Uterus (tissue), 4 donors: Measurements from ENCODE around the gene TBC1D16. TPM values are rescaled to one million over a fixed set of nuclear protein-coding genes. Genes with fewer than 3 reads are reported as not detected.

Experiments used
- DNase-seq, 2 donors: peaks; one replicate each; pipeline ENCODE4 v3.0.0-alpha.2; 2019 to 2020
- H3K27ac ChIP-seq, 2 donors: fragments of 200-600 bp; sonication (generic); 1 replicate in 1 of 2; 2 replicates in 1 of 2; pipeline ENCODE4 v1.5.1; 2016 to 2018
- H3K27me3 ChIP-seq, 2 donors: fragments of 200-600 bp; sonication (generic); one replicate each; pipeline ENCODE4 v1.5.1; 2018 to 2019; ENCODE audit warnings: control low read depth in 1 of 2
- H3K36me3 ChIP-seq, 2 donors: fragments of 200-600 bp; sonication (generic); one replicate each; pipeline ENCODE4 v1.5.1; 2019; ENCODE audit warnings: control low read depth in 1 of 2
- H3K4me1 ChIP-seq, 2 donors: fragments of 200-600 bp; sonication (generic); one replicate each; pipeline ENCODE4 v1.5.1; 2018 to 2019; ENCODE audit warnings: control low read depth in 1 of 2
- H3K4me3 ChIP-seq, 2 donors: fragments of 200-600 bp; sonication (generic); 1 replicate in 1 of 2; 2 replicates in 1 of 2; pipeline ENCODE4 v1.5.1; 2018 to 2019; ENCODE audit warnings: mild to moderate bottlenecking in 1 of 2
- H3K9me3 ChIP-seq, 2 donors: fragments of 200-600 bp; sonication (generic); one replicate each; pipeline ENCODE4 v1.5.1; 2019; ENCODE audit warnings: control low read depth in 1 of 2
- CTCF ChIP-seq, 4 experiments: fragments of 200-600 bp in 2 of 4; fragments of 450-650 bp in 2 of 4; sonication (generic) in 2 of 4; IDR thresholded peaks; one replicate each; pipeline ENCODE4 v1.5.1; 2016 to 2019; ENCODE audit warnings: antibody characterized with exemption in 4 of 4, mild to moderate bottlenecking in 2 of 4, moderate library complexity in 1 of 4
- POLR2A ChIP-seq, 2 donors: fragments of 450-650 bp; IDR thresholded peaks; one replicate each; pipeline ENCODE4 v1.6.1; 2016; ENCODE audit warnings: antibody characterized with exemption in 2 of 2, mild to moderate bottlenecking in 1 of 2, moderate library complexity in 1 of 2
- intact Hi-C: fragments of 100-400 bp; cut with DNase I; formaldehyde crosslinking; loops from one replicate; pipeline ENCODE4 v1.15.1; 2023; ENCODE audit warnings: low total_unique reads
- total RNA-seq, 4 donors: library from RNA; depleted of rRNA in 3 of 4; stranded (reverse); fragments of >200 nt in 3 of 4; gene quantifications; one replicate each; pipeline versions ENCODE4 v1.1.0 to v1.2.4, GENCODE V29; 2014 to 2023
- donor health status: DM: yes; HTN: yes; CAD: no.

TBC1D16 gene
- total RNA-seq, 4 donors from 2014 or later = 3.8 to 58.2 (median 18.3) TPM

GRCh38 chr17:79923974-79924638 is 111.6 kb downstream of the TBC1D16 start:
- Histone ChIP-seq H3K27ac (no peak overlapping the region), H3K9me3 (no peaks in the 10 kb centered on the region), H3K4me3 (no peak overlapping the region), H3K27me3 (peaks cover 7 to 23% of the 10 kb centered on the region in 2 donors), H3K36me3 (no peaks in the 10 kb centered on the region), H3K4me1 (peaks cover 0 to 9% of the 10 kb centered on the region in 2 donors)
- DNase-seq = no peak
- TF ChIP-seq CTCF (IDR thresholded peaks at IDR 0.05) (no peak), POLR2A (IDR thresholded peaks at IDR 0.05) (no peak)
- intact Hi-C loops = no loop called here

GRCh38 chr17:79922798-79923197 is 112.9 kb downstream of the TBC1D16 start:
- intact Hi-C loops = no loop called here
- Histone ChIP-seq H3K4me1 (peaks cover 0 to 13% of the 10 kb centered on the region in 2 donors), H3K27me3 (peaks cover 0 to 12% of the 10 kb centered on the region in 2 donors), H3K27ac (no peak overlapping the region), H3K9me3 (no peaks in the 10 kb centered on the region), H3K36me3 (no peaks in the 10 kb centered on the region), H3K4me3 (no peak overlapping the region)
- no peak for DNase-seq
- TF ChIP-seq POLR2A (IDR thresholded peaks at IDR 0.05) (no peak), CTCF (IDR thresholded peaks at IDR 0.05) (no peak)

GRCh38 chr17:79922116-79922601 is 113.5 kb downstream of the TBC1D16 start:
- Histone ChIP-seq H3K27me3 (peaks cover 0 to 6% of the 10 kb centered on the region in 2 donors), H3K9me3 (no peaks in the 10 kb centered on the region), H3K36me3 (no peaks in the 10 kb centered on the region), H3K4me3 (no peak overlapping the region), H3K4me1 (peaks cover 0 to 13% of the 10 kb centered on the region in 2 donors), H3K27ac (no peak overlapping the region)
- intact Hi-C loops = no loop called here
- TF ChIP-seq POLR2A (IDR thresholded peaks at IDR 0.05) (no peak), CTCF (IDR thresholded peaks at IDR 0.05) (no peak)
- no peak for DNase-seq

GRCh38 chr17:79921411-79922115 is 114.1 kb downstream of the TBC1D16 start:
- Histone ChIP-seq H3K27ac (no peak overlapping the region), H3K36me3 (no peaks in the 10 kb centered on the region), H3K9me3 (no peaks in the 10 kb centered on the region), H3K4me3 (no peak overlapping the region), H3K4me1 (peaks cover 0 to 13% of the 10 kb centered on the region in 2 donors), H3K27me3 (peaks cover 0 to under 1% of the 10 kb centered on the region in 2 donors)
- no peak for DNase-seq
- TF ChIP-seq POLR2A (IDR thresholded peaks at IDR 0.05) (no peak), CTCF (IDR thresholded peaks at IDR 0.05) (no peak)
- intact Hi-C loops = no loop called here
